ENCODE measurements around the gene SYCP2.

DNA sequence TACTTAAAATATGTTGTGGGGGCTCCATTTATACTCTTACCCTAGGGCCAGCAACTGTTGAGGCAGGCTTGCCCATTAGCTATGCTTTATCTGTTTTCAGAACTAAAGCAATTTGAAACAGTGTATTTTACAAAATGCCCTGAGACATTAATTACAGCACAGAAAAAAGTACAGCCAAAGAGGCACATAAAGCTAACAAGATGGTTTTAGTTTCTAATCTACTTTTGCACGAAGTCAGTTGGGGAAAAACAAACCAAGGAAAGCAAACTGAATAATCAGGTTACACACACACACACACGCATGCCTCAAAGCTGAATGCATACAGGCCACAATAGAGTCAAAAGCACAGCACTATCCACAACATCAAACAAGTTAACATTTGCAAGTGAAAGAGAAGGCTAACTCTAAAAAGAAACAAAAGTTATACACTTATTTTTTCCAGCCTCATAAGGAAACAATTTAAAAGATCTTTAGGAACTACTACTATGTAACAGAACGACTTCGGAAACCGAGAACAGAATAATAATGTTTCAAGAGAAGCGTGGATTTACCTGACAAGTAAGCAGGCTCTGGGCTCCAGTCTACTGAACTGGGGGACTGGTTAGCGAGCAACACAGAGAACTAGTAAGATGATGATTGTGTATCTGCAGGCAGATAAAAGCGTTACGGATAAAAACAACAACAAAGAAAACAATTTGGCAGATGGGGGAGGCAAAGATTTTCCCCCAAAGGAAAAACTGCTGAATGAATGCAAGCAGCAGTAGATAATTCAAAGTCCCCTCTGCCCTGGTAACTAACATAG, 1.7 kb downstream of the SYCP2 start:
- TF ChIP-seq, protein P1, sequence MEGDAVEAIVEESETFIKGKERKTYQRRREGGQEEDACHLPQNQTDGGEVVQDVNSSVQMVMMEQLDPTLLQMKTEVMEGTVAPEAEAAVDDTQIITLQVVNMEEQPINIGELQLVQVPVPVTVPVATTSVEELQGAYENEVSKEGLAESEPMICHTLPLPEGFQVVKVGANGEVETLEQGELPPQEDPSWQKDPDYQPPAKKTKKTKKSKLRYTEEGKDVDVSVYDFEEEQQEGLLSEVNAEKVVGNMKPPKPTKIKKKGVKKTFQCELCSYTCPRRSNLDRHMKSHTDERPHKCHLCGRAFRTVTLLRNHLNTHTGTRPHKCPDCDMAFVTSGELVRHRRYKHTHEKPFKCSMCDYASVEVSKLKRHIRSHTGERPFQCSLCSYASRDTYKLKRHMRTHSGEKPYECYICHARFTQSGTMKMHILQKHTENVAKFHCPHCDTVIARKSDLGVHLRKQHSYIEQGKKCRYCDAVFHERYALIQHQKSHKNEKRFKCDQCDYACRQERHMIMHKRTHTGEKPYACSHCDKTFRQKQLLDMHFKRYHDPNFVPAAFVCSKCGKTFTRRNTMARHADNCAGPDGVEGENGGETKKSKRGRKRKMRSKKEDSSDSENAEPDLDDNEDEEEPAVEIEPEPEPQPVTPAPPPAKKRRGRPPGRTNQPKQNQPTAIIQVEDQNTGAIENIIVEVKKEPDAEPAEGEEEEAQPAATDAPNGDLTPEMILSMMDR (conservative IDR thresholded peaks at IDR 0.05), result no peak
- TF ChIP-seq ZFX (IDR thresholded peaks at IDR 0.05), result no peak

Measured in C4-2B (cell line).